ENCODE measurements around the gene ATP5PB.

DNA sequence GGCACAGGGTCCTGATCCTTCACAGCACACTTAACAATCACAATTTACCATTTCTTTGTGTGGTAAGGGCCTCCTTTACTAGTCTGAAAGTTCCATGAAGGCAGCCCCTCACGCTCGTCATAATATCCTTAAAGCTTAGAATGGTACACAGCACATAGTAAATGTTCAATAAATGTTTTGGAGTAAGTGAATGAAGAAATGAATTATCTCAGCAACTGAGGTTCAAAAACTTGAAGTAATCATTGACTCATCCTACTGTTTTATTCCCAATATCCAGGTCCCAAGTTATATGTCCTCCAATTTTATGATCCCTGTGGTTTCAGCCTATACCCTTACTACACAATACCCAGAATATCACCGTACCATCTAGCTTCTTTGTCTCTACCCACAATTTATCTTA is 22.3 kb downstream of the ATP5PB start:
- TF ChIP-seq, protein P1, sequence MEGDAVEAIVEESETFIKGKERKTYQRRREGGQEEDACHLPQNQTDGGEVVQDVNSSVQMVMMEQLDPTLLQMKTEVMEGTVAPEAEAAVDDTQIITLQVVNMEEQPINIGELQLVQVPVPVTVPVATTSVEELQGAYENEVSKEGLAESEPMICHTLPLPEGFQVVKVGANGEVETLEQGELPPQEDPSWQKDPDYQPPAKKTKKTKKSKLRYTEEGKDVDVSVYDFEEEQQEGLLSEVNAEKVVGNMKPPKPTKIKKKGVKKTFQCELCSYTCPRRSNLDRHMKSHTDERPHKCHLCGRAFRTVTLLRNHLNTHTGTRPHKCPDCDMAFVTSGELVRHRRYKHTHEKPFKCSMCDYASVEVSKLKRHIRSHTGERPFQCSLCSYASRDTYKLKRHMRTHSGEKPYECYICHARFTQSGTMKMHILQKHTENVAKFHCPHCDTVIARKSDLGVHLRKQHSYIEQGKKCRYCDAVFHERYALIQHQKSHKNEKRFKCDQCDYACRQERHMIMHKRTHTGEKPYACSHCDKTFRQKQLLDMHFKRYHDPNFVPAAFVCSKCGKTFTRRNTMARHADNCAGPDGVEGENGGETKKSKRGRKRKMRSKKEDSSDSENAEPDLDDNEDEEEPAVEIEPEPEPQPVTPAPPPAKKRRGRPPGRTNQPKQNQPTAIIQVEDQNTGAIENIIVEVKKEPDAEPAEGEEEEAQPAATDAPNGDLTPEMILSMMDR (IDR thresholded peaks at IDR 0.05) = no peak
- TF ChIP-seq POLR2A (IDR thresholded peaks at IDR 0.05) = no peak
